HG03439 (cell line): Measurements from ENCODE around the gene ACSF3.
"Not testable (repeated sequence)": the region's sequence is repeated elsewhere in the genome, so short reads cannot be mapped to it uniquely, and the experiment has no call there.

Experiments used
- ATAC-seq: cut with Tn5 transposase; IDR thresholded peaks from one replicate; pipeline ENCODE4 v1.9.1; 2021; ENCODE audit warnings: mild to moderate bottlenecking, moderate library complexity; ENCODE audit not compliant: unreplicated experiment

The ACSF3 gene

DNA sequence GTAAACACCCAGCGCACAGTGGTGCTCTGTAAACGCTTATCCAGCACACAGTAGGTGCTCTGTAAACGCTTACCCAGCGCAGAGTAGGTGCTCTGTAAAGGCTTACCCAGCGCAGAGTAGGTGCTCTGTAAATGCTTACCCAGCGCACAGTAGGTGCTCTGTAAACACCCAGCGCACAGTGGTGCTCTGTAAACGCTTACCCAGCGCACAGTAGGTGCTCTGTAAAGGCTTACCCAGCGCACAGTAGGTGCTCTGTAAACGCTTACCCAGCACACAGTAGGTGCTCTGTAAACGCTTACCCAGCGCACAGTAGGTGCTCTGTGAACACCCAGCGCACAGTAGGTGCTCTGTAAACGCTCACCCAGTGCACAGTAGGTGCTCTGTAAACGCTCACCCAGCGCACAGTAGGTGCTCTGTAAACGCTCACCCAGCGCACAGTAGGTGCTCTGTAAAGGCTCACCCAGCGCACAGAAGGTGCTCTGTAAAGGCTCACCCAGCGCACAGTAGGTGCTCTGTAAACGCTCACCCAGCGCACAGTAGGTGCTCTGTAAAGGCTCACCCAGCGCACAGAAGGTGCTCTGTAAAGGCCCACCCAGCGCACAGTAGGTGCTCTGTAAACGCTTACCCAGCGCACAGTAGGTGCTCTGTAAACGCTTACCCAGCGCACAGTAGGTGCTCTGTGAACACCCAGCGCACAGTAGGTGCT is 92.4 kb downstream of the ACSF3 start:
- ATAC-seq, result not testable (repeated sequence)

DNA sequence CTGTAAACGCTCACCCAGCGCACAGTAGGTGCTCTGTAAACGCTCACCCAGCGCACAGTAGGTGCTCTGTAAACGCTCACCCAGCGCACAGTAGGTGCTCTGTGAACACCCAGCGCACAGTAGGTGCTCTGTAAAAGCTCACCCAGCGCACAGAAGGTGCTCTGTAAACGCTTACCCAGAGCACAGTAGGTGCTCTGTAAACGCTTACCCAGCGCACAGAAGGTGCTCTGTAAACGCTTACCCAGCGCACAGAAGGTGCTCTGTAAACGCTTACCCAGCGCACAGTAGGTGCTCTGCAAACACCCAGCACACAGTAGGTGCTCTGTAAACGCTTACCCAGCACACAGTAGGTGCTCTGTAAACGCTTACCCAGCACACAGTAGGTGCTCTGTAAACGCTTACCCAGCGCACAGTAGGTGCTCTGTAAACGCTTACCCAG is 93.0 kb downstream of the ACSF3 start:
- ATAC-seq, result not testable (repeated sequence)

DNA sequence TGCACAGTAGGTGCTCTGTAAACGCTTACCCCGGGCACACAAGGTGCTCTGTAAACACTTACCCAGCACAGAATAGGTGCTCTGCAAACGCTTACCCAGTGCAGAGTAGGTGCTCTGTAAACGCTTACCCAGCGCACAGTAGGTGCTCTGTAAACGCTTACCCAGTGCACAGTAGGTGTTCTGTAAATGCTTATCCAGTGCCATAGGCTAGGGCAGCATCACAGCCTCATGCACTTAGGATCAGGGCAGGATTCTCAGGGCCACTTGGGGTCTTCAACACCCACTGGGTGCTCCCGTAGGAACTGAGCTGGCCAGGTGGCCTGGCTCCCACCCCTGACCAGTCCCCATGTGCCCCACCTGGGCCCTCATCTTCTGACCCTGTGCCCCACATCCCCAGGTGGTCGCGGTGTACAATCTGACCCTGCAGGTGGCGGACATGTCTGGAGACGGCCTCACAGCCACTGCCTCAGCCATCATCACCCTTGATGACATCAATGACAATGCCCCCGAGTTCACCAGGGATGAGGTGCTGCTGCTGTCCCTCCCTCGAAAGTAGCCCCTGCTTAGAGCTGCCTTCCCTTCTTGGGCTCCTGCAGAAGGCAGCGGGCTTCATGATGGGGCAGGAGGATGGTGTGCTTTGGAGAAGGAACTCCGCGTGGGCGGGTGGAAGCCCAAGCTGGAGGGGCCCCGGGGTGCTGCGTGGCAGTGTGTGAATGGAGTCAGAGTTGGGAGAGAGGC is 93.5 kb downstream of the ACSF3 start:
- ATAC-seq, result no peak

DNA sequence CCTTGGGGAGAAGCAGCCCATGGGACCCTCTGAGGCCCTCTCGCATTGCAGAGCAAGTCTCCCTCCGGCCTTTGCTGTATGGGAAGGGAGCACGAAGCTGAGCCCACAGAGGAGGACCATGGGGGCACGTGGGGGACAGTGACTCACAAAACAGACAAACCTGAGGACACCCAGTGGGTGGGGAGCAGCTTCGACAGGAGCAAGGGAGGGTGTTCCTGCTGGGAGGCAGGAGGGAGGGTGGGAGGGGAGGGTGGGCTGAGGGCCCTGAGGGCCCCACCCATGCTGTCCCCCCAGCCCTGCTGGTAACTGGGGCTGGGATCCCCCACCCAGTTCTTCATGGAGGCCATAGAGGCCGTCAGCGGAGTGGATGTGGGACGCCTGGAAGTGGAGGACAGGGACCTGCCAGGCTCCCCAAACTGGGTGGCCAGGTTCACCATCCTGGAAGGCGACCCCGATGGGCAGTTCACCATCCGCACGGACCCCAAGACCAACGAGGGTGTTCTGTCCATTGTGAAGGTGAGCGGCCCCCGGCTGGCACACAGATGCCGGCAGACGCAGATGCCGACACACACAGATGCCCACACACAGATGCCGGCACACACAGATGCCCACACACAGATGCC is 94.2 kb downstream of the ACSF3 start:
- no peak for ATAC-seq

DNA sequence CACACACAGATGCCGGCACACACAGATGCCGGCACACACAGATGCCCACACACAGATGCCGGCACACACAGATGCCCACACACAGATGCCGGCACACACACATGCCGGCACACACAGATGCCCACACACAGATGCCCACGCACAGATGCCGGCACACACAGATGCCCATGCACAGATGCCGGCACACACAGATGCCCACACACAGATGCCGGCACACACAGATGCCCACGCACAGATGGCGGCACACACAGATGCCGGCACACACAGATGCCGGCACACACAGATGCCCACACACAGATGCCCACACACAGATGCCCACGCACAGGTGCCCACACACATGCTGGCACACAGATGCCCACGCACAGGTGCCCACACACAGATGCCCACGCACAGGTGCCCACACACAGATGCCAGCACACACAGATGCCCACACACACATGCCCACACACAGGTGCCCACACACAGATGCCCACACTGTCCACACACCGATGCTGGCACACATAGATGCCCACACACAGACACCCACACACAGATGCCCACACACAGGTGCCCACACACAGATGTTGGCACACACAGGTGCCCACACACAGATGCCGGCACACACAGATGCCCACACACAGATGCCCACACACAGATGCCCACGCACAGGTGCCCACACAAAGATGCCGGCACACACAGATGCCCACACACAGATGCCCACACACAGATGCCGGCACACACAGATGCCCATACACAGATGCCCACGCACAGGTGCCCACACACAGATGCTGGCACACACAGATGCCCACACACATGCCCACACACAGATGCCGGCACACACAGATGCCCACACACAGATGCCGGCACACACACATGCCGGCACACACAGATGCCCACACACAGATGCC is 95.1 kb downstream of the ACSF3 start:
- ATAC-seq, result not testable (repeated sequence)

DNA sequence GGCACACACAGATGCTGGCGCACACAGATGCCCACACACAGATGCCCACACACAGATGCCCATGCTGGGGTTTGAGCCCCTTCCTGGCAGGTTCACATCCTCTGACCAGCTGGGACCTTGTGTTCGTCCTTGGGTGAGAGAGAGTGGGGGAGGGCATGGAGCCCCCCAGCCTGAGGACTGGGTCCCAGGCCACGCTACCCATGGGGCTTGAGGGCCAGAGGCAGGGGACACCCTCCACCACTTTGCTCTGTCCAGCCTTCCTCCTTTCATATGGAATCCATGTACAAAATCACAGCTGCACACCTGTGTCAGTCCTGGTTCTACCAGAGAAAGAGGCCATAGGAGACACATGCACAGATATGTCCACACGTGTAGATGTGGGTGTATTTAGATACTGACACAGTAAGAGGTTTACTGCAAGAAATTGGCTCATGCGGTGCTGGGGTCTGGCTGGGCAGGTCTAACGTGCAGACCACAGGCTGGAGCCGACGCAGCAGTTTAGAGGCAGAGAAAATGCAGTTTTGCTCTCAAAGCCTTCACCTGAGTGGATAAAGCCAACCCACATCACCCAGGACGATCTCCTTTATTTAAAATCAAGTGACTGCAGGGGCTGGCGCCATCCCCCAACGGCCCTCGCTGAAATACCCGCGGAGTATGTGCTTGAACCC is 95.8 kb downstream of the ACSF3 start:
- no peak for ATAC-seq

DNA sequence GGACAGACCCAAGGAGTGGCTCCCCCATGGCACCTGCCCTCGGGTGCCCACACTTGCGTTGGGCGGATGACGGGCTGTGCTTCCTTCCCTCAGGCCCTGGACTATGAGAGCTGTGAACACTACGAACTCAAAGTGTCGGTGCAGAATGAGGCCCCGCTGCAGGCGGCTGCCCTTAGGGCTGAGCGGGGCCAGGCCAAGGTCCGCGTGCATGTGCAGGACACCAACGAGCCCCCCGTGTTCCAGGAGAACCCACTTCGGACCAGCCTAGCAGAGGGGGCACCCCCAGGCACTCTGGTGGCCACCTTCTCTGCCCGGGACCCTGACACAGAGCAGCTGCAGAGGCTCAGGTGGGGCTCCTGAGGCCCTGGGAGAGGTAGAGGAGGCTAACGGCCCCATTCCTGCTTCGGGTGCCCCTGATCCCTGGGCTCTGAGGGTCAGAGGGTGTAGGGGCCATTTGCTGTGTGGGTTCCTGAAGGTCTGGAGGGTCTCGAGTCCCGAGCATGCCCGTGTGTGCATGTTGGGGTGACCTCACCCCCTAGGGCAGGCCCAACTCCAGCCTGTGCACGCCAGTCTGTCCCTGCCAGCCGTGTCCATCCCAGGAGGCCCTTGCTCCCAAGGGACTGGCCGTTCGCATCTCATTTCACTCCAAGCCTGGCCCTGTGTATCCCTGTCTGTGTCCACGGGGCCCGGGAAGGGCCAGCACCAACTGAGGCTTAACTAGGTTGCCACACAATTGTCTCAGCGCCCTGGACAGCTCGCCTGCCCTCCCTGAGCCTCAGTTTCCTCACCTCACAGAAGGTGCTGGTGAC is 96.7 kb downstream of the ACSF3 start:
- no peak for ATAC-seq

DNA sequence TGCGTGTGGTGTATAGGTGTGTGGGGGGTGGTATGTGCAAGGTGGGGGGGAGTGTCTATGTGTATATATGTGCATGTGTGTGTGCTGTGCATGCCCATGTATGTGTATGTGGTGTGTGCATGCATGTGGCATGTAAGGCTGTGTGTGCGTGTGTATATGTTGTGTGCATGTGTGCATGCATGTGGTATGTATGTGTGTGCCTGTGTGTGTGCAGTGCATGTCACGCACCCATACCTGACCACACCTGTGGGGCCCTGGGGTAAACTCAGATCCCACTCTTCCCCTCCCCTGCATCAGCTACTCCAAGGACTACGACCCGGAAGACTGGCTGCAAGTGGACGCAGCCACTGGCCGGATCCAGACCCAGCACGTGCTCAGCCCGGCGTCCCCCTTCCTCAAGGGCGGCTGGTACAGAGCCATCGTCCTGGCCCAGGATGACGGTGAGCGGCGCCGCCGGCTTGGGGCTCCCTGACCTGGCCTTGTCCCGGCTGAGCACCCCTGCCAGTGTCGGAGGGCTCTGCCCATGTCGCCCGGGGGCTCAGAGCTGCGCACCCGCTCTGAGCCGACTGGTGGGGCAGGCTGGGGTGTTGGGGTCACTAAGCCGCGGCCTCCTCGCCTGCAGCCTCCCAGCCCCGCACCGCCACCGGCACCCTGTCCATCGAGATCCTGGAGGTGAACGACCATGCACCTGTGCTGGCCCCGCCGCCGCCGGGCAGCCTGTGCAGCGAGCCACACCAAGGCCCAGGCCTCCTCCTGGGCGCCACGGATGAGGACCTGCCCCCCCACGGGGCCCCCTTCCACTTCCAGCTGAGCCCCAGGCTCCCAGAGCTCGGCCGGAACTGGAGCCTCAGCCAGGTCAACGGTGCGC is 97.6 kb downstream of the ACSF3 start:
- ATAC-seq, result no peak

DNA sequence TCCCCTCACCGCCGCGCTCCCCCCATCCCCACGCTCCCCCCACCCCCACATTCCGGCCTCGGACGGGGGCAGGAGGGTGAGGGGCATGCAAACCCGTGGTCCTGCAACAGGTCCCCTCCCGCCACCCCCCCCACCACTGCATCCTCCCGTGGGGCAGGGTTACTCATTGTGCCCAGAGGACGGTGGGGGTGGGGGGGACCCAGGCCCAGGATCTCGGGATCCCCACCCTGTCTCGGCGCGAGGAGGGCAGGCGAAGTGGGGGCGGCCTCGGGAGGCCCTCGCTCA is 98.2 kb downstream of the ACSF3 start:
- ATAC-seq, result no peak

DNA sequence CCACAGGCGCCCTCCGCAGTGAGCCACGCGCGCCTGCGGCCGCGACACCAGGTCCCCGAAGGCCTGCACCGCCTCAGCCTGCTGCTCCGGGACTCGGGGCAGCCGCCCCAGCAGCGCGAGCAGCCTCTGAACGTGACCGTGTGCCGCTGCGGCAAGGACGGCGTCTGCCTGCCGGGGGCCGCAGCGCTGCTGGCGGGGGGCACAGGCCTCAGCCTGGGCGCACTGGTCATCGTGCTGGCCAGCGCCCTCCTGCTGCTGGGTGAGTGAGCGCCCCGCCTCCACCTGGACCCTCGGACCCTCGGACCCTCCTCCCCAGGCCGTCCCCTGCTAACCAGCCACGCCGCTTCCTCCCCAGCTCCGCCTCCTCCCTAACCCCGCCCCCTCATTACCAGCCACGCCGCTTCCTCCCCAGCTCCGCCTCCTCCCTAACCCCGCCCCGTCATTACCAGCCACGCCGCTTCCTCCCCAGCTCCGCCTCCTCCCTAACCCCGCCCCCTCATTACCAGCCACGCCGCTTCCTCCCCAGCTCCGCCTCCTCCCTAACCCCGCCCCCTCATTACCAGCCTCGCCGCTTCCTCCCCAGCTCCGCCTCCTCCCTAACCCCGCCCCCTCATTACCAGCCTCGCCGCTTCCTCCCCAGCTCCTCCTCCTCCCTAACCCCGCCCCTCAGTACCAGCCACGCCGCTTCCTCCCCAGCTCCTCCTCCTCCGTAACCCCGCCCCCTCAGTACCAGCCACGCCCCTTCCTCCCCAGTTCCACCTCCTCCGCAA is 98.7 kb downstream of the ACSF3 start:
- not testable (repeated sequence) for ATAC-seq

DNA sequence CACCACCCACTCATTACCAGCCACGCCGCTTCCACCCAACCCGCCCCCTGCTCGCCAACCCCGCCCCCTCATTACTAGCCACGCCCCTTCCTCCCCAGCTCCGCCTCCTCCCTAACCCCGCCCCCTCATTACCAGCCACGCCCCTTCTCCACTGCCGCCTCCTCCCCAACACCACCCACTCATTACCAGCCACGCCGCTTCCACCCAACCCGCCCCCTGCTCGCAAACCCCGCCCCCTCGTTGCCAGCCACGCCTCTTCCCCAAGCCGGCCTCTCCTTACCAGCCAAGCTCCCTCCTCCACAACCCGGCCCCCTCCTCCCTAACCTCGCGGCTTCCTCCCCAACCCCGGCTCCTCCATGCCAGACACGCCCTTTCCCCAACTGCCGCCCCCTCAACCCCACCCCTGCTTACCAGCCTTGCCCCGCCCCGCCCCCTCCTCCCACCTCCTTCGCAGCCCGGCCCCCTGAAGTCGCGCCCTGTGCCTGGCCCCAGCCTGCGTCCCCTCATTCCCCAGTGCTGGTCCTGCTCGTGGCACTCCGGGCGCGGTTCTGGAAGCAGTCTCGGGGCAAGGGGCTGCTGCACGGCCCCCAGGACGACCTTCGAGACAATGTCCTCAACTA is 99.4 kb downstream of the ACSF3 start:
- no peak for ATAC-seq

DNA sequence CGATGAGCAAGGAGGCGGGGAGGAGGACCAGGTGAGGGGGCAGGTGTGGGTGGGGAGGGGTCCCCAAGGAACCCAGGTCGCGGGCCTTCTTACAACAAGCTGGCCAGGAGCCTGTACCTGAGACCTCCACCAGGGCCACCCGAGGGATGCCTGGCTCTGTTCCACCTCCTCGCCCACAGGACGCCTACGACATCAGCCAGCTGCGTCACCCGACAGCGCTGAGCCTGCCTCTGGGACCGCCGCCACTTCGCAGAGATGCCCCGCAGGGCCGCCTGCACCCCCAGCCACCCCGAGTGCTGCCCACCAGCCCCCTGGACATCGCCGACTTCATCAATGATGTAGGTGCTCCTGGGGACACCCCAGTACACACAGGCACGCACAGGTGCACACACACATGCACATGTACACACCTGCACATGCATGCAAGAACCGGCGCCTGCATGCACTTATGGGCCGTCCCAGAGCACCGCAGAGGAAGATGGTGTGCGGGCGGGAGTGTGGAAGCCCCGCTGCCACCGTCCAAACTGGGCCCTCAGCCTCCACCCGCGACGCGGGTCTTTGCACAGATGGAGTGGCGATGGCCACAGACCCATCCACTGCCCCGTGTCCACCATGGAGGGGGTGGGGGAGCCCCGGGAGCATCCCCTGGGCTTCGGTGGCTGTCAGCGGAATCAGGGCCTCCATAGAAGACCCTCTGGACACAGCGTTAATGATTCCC is 100.1 kb downstream of the ACSF3 start:
- ATAC-seq, result no peak

DNA sequence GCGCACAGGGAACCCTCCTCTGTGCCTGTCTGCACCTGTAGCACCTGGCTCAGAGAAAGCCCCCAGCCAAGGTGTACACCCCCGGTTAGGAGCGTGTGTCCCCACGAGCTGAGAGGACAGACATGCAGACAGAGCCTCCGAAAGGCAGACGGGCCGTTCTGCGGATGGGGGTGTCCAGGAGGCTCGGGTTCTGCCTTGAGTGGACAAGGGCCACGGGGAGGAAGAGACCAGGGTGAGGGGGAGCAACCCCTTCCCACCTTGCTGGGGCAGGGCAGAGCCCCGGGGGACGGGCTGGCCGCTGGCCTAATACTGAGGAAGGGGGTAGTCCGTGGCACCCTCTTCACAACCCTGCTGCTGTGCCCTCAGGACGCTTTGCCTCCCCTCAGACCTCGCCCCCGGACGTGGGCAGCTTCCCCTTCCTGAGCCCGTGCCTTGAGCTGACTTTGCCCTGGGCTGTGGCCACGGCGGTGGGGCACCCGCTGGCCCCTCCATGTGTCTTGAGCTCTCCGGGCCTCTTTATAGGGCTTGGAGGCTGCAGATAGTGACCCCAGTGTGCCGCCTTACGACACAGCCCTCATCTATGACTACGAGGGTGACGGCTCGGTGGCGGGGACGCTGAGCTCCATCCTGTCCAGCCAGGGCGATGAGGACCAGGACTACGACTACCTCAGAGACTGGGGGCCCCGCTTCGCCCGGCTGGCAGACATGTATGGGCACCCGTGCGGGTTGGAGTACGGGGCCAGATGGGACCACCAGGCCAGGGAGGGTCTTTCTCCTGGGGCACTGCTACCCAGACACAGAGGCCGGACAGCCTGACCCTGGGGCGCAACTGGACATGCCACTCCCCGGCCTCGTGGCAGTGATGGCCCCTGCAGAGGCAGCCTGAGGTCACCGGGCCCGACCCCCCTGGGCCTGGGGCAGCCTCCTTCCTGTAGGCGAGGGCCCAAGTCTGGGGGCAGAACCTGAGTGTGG is 101.0 kb downstream of the ACSF3 start:
- no peak for ATAC-seq

DNA sequence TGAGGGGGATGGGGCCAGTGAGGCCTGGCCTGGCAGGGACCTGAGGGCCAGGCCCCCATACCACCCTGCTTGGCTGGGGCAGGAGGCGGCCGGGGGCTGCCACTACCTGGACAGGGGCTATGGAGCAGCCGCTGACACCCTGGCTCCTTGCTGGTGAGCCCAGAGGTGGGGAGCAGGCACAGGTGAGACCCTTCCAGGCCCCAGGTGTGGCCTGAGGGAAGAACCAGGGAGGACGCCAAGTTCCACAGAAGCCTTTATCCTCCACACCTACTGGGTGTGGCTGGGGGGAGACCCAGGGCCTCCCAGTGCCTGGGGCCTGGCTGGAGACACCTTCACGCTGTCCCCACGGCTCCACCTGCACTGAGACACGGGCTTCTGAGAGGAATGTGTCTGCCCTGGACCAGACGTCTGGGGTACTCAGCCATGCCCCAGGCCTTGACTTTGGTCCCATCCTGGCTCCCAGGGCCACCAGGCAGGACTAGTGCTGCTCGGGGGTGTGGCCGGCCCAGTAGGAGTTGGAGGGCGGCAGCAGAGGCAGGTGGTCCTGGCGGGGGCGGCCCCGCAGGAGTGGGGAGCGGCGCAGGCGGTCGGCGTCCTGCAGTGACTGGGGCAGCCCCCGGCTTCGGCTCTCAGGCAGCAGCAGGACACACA is 102.0 kb downstream of the ACSF3 start:
- ATAC-seq, result no peak

DNA sequence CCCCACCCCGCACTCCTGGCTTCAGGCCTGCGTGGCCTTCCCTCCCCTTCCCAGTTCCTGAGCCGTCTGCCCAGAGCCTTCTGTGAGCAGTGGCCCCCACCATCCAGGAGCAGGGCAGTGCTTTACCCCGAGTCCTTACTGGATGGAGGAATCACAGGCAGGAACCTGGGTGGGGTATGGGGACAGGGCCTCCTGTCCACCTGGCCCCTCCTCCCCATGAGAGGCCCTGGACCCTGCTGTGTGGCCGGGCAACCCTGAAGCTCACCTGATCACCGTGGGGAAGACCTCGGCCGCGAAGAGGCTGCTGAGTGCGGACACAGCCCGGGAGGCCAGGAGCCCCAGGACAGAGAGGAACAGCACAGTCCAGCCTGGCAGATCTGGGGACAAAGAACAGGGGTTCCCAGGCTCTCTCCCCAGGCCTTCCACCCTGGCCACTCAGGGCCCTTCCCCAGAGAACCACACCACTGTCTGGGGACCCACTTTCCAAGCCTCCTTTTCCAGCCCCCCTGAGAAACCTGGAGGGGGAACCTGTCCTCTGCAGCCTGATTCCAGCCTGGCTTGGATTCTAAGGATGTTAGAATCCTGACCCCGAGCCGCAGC is 103.5 kb downstream of the ACSF3 start:
- no peak for ATAC-seq
